K562 (cell line): ENCODE results near the gene TCP10L. TPM values are rescaled to one million over a fixed set of nuclear protein-coding genes. Genes with fewer than 3 reads are reported as not detected.

Source experiments
- ATAC-seq: fragments of 200-7000 bp; cut with Tn5 transposase; 3 replicates; pipeline ENCODE4 v1.9.1; 2020; ENCODE audit warnings: moderate library complexity
- BruUV-seq: library from RNA; stranded (reverse); fragments of 400-500 nt; replicated peaks from 2 replicates; lab custom pipeline; 2021; lab: Mats Ljungman, UMichigan
- CTCF ChIA-PET: fragments of 300-600 bp; formaldehyde crosslinking; extraction: SDS; loops from one replicate; lab custom pipeline; 2021; ENCODE audit warnings: low intra/inter-chr PET ratio; lab: Yijun Ruan, JAX
- POLR2A ChIA-PET: fragments of 300-600, 350-650 bp; sonication (Branson Sonifier 250); formaldehyde crosslinking; extraction: SDS; loops from one replicate; lab custom pipeline; 2021; ENCODE audit warnings: antibody characterized with exemption, inconsistent platforms; lab: Yijun Ruan, JAX
- DNase-seq, 4 experiments: peaks; one replicate each; pipeline versions ENCODE4 v3.0.0 to v3.0.0-alpha.2; 2011 to 2018; ENCODE audit warnings: low spot score in 3 of 4, mixed read lengths in 3 of 4; ENCODE audit errors: extremely low read depth in 1 of 4
- FAIRE-seq: peaks from 2 replicates; lab custom pipeline; 2011; peaks lifted over from hg19 to GRCh38; lab: Jason Lieb, UNC
- H2AFZ ChIP-seq: 2 replicates; pipeline ENCODE4 v1.6.0; 2011; ENCODE audit warnings: low read depth, low read length, control low read depth, inconsistent platforms
- H3K27ac ChIP-seq: fragments of 200-600 bp; 3 replicates; pipeline ENCODE4 v1.8.0; 2011; ENCODE audit warnings: low read depth, mild to moderate bottlenecking, control low read depth, inconsistent platforms, low read length, moderate library complexity, mixed read lengths; ENCODE audit errors: extremely low read depth
- H3K27me3 ChIP-seq, 2 experiments: fragments of 300-600 bp in 1 of 2; 2 replicates in 1 of 2; 3 replicates in 1 of 2; pipeline versions ENCODE4 v1.6.0 to v1.8.0; 2011; ENCODE audit warnings: inconsistent platforms in 2 of 2, low read length in 2 of 2, mild to moderate bottlenecking in 1 of 2, mixed read lengths in 1 of 2, moderate library complexity in 1 of 2; ENCODE audit not compliant: control insufficient read depth in 2 of 2, insufficient read depth in 2 of 2
- H3K36me3 ChIP-seq: fragments of 300-600 bp; 3 replicates; pipeline ENCODE4 v1.8.0; 2011; ENCODE audit warnings: mild to moderate bottlenecking, low read length, inconsistent platforms; ENCODE audit not compliant: control insufficient read depth, insufficient read depth
- H3K4me1 ChIP-seq, 2 experiments: fragments of 200-600 bp in 1 of 2; replicated peaks in 1 of 2; 2 replicates in 1 of 2; 3 replicates in 1 of 2; pipeline versions ENCODE4 v1.5.1 to v1.8.0; 2011; ENCODE audit warnings: inconsistent platforms in 2 of 2, low read length in 2 of 2, mild to moderate bottlenecking in 1 of 2, mixed read lengths in 1 of 2, moderate library complexity in 1 of 2; ENCODE audit not compliant: control insufficient read depth in 2 of 2, insufficient read depth in 2 of 2
- H3K4me2 ChIP-seq: 2 replicates; pipeline ENCODE4 v1.6.1; 2011; ENCODE audit warnings: low read length, control low read depth, inconsistent platforms, mixed read lengths; ENCODE audit not compliant: insufficient read depth
- H3K4me3 ChIP-seq: fragments of 200-600 bp; sonication (generic), shearing (Covaris generic); 2 replicates; pipeline ENCODE4 v1.5.1; 2016; ENCODE audit warnings: control low read depth, inconsistent platforms
- H3K79me2 ChIP-seq: fragments of 200-600 bp; 3 replicates; pipeline ENCODE4 v1.8.0; 2011; ENCODE audit warnings: low read length, inconsistent platforms; ENCODE audit not compliant: control insufficient read depth, insufficient read depth
- H3K9ac ChIP-seq, 2 experiments: 2 replicates each; pipeline versions ENCODE4 v1.6.0 to v1.6.1; 2011; ENCODE audit warnings: low read depth in 2 of 2, low read length in 2 of 2, control low read depth in 1 of 2, inconsistent platforms in 1 of 2, mild to moderate bottlenecking in 1 of 2, mixed read lengths in 1 of 2; ENCODE audit not compliant: insufficient read depth in 1 of 2
- H3K9me1 ChIP-seq: one replicate; pipeline ENCODE4 v1.6.0; 2011; ENCODE audit warnings: inconsistent platforms, mild to moderate bottlenecking, low read length, moderate library complexity; ENCODE audit not compliant: control insufficient read depth, insufficient read depth
- H3K9me3 ChIP-seq: replicated peaks from 2 replicates; pipeline ENCODE4 v1.5.1; 2011; ENCODE audit warnings: low read depth, low read length, inconsistent platforms; ENCODE audit not compliant: control insufficient read depth, insufficient read depth
- H4K20me1 ChIP-seq: replicated peaks from 2 replicates; pipeline ENCODE4 v1.6.1; 2011; ENCODE audit warnings: low read length, inconsistent platforms, mixed read lengths; ENCODE audit not compliant: control insufficient read depth, insufficient read depth
- CREM ChIP-seq: IDR thresholded peaks from 2 replicates; pipeline ENCODE4 v1.6.1; 2014; ENCODE audit warnings: antibody characterized with exemption, low read depth
- POLR2B ChIP-seq: fragments of 450-650 bp; IDR thresholded peaks from 2 replicates; pipeline ENCODE4 v1.6.1; 2018; ENCODE audit warnings: low read depth; ENCODE audit not compliant: partially characterized antibody
- RFX7 ChIP-seq: fragments of 250-450 bp; sonication (Bioruptor Pico); IDR thresholded peaks from 2 replicates; pipeline ENCODE4 v1.5.1; 2021; ENCODE audit warnings: mild to moderate bottlenecking
- U2AF1 ChIP-seq: fragments of 200-400 bp; formaldehyde crosslinking; optimal IDR thresholded peaks from 2 replicates; pipeline ENCODE3; 2017; ENCODE audit warnings: mild to moderate bottlenecking, low read depth, low read length, moderate library complexity
- ZC3H8 ChIP-seq: fragments of 450-650 bp; IDR thresholded peaks from 2 replicates; pipeline ENCODE4 v1.6.1; 2017
- WGBS: fragments of 100-300 bp; shearing (Covaris generic); methylation state at CpG from one replicate; pipeline ENCODE4 v1.1.6; 2016; ENCODE audit warnings: low coverage, mixed read lengths; ENCODE audit not compliant: insufficient coverage; ENCODE audit errors: missing lambda C conversion rate; 5-methylcytosine and 5-hydroxymethylcytosine counted together
- in situ Hi-C: fragments of 300-500 bp; cut with MboI; formaldehyde crosslinking; loops from 4 replicates; pipeline ENCODE4 v1.15.0; 2018; ENCODE audit warnings: inconsistent platforms, mixed read lengths
- intact Hi-C: fragments of 100-400 bp; cut with micrococcal nuclease; formaldehyde crosslinking; loops from 2 replicates; pipeline ENCODE4 v1.14.2; 2022
- polyA plus RNA-seq, 8 experiments: library from polyadenylated mRNA; depleted of rRNA in 4 of 8; stranded (reverse) in 5 of 8; unstranded in 3 of 8; fragments of >200 nt; fragmentation: Nextera tagmentation in 2 of 8; fragmentation: Illumina TruSeq in 1 of 8; extraction: Ambion mirVana in 2 of 8; extraction: Trizol in 1 of 8; gene quantifications; 2 replicates each; pipeline versions ENCODE4 v1.2.1 to v1.2.3, GENCODE V29; 2011 to 2014; ENCODE audit warnings: inconsistent platforms in 1 of 8, missing spikeins in 1 of 8
- total RNA-seq, 7 experiments: library from RNA; depleted of rRNA in 6 of 7; stranded (reverse); fragments of >200 nt in 6 of 7; fragmentation: Illumina TruSeq in 2 of 7; extraction: Trizol in 2 of 7; gene quantifications; 2 replicates each; pipeline versions ENCODE4 v1.2.1 to v1.2.3, GENCODE V29; 2011 to 2021; ENCODE audit warnings: low replicate concordance in 1 of 7
- TF ChIP-seq, protein P1 (sequence below): fragments of 250-450 bp; sonication (Bioruptor Pico); IDR thresholded peaks from 2 replicates; pipeline ENCODE4 v1.5.0; 2021; ENCODE audit warnings: mild to moderate bottlenecking, borderline replicate concordance
- TF ChIP-seq, protein P2 (sequence below): fragments of 450-650 bp; IDR thresholded peaks from 2 replicates; pipeline ENCODE4 v1.6.1; 2018; ENCODE audit not compliant: partially characterized antibody
- TF ChIP-seq, protein P3 (sequence below), 3 experiments: fragments of 200-800 bp in 1 of 3; sonication (Bioruptor generic) in 1 of 3; sonication (generic) in 1 of 3; formaldehyde crosslinking in 1 of 3; IDR thresholded peaks; 2 replicates each; pipeline versions ENCODE4 v1.6.1 to v1.8.0; 2016 to 2022; ENCODE audit warnings: mild to moderate bottlenecking in 2 of 3, missing compliant biosample characterization in 2 of 3, missing genetic modification characterization in 2 of 3, missing genetic modification reagents in 1 of 3

TCP10L gene
- total and polyA plus RNA-seq, 9 of the 15 experiments (the other 6 are each of a cell fraction or from before 2014, with no cell fraction given) = 0.34 to 0.91 (median 0.56) TPM; not detected in 2

DNA sequence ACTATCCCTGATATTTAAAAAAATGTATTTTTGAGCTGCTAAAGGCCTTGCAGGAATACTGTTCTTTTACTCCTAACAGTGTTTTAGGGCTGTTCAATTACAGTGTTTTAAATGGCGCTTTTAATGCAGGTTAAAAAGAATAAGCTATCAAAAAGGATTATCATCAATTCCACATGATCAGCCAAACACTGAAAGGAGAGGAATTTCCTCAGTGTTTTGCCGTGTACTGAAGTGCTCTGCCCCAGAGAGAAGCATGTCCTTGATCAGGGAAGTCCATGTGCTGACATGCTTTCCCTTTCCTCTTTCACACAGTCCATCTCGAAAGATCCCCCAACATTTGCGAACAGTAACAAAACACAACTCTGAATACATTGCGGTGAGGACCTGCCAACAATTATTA is 23.5 kb upstream of the TCP10L start (continued):
- TF ChIP-seq, protein P1, sequence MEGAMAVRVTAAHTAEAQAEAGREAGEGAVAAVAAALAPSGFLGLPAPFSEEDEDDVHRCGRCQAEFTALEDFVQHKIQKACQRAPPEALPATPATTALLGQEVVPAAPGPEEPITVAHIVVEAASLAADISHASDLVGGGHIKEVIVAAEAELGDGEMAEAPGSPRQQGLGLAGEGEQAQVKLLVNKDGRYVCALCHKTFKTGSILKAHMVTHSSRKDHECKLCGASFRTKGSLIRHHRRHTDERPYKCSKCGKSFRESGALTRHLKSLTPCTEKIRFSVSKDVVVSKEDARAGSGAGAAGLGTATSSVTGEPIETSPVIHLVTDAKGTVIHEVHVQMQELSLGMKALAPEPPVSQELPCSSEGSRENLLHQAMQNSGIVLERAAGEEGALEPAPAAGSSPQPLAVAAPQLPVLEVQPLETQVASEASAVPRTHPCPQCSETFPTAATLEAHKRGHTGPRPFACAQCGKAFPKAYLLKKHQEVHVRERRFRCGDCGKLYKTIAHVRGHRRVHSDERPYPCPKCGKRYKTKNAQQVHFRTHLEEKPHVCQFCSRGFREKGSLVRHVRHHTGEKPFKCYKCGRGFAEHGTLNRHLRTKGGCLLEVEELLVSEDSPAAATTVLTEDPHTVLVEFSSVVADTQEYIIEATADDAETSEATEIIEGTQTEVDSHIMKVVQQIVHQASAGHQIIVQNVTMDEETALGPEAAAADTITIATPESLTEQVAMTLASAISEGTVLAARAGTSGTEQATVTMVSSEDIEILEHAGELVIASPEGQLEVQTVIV (CRISPR knock-in tag) = no peak

DNA sequence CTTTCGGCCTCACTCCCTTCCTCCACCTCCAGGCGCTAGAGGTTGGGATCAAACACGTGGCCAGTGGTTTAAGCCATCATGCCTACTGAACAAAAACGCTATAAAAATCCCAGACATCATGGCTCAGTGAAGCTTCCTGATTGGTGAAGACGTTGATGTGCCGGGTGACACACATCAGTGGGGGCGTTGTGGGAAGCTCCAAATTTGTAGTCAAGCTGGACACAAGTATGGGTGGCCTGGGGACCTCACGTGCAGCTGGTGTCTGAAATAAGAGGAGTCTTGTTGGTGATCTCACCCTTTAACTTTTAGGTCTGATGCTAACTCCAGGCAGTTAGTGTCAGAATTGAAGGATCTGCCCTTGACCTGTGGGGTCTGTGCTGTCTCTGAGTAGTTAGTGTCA is 20.1 kb upstream of the TCP10L start:
- intact Hi-C loops = no loop called here
- H3K9ac ChIP-seq = no peak overlapping the region
- FAIRE-seq (no peak), ATAC-seq (no peak), DNase-seq (no peak)
- no peaks in the 10 kb centered on the region for H3K27me3 ChIP-seq
- BruUV-seq = no TSS peak
- in situ Hi-C loops = no loop called here
- no peak for TF ChIP-seq RFX7 (CRISPR knock-in tag)
- TF ChIP-seq POLR2B = no peak
- TF ChIP-seq U2AF1 = no peak
- TF ChIP-seq, protein P2, sequence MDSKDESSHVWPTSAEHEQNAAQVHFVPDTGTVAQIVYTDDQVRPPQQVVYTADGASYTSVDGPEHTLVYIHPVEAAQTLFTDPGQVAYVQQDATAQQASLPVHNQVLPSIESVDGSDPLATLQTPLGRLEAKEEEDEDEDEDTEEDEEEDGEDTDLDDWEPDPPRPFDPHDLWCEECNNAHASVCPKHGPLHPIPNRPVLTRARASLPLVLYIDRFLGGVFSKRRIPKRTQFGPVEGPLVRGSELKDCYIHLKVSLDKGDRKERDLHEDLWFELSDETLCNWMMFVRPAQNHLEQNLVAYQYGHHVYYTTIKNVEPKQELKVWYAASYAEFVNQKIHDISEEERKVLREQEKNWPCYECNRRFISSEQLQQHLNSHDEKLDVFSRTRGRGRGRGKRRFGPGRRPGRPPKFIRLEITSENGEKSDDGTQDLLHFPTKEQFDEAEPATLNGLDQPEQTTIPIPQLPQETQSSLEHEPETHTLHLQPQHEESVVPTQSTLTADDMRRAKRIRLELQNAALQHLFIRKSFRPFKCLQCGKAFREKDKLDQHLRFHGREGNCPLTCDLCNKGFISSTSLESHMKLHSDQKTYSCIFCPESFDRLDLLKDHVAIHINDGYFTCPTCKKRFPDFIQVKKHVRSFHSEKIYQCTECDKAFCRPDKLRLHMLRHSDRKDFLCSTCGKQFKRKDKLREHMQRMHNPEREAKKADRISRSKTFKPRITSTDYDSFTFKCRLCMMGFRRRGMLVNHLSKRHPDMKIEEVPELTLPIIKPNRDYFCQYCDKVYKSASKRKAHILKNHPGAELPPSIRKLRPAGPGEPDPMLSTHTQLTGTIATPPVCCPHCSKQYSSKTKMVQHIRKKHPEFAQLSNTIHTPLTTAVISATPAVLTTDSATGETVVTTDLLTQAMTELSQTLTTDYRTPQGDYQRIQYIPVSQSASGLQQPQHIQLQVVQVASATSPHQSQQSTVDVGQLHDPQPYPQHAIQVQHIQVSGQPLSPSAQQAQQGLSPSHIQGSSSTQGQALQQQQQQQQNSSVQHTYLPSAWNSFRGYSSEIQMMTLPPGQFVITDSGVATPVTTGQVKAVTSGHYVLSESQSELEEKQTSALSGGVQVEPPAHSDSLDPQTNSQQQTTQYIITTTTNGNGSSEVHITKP = no peak
- no peak for TF ChIP-seq CREM
- TF ChIP-seq ZC3H8 = no peak
- TF ChIP-seq, protein P3, sequence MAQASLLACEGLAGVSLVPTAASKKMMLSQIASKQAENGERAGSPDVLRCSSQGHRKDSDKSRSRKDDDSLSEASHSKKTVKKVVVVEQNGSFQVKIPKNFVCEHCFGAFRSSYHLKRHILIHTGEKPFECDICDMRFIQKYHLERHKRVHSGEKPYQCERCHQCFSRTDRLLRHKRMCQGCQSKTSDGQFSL (CRISPR knock-in tag; IDR thresholded peaks at IDR 0.05) = no peak
- TF ChIP-seq, protein P3 (tag; IDR thresholded peaks at IDR 0.05) = no peak
- no peak overlapping the region for H3K27ac ChIP-seq
- H2AFZ ChIP-seq = no peak overlapping the region
- H4K20me1 ChIP-seq = no peaks in the 10 kb centered on the region
- no peak overlapping the region for H3K4me3 ChIP-seq
- peaks cover 16% of the 10 kb centered on the region for H3K79me2 ChIP-seq
- peaks cover 6 to 7% of the 10 kb centered on the region in 2 experiments; a peak in 4 of 5 replicates for H3K4me1 ChIP-seq
- H3K9me3 ChIP-seq = no peaks in the 10 kb centered on the region
- CTCF ChIA-PET = no interaction called here
- no peak overlapping the region for H3K4me2 ChIP-seq
- peaks cover 94% of the 10 kb centered on the region for H3K36me3 ChIP-seq
- H3K9me1 ChIP-seq = peaks cover 4% of the 10 kb centered on the region
- 94% methylated on average over 8 of the region's 8 CpGs for WGBS
- POLR2A ChIA-PET = interaction anchor here (0.6 to 1.3 kb wide), 3 partner anchors 10 to 208 kb away, joined by 3 read pairs; no protein-coding TSS in a partner anchor
